ENCODE measurements around the gene TEN1. TPM values are rescaled to one million over a fixed set of nuclear protein-coding genes. Genes with fewer than 3 reads are reported as not detected.

The TEN1 gene
- total RNA-seq, 1 experiment from 2014 or later = 58.3 TPM

GRCh38 chr17:76007850-76008165 lies 28.8 kb downstream of the TEN1 start:
- POLR2A ChIA-PET (ENCODE audit: unreplicated experiment) = no interaction called here
- no TSS peak for BruUV-seq (replicated peaks)
- ATAC-seq = no peak

GRCh38 chr17:76008208-76008607 lies 29.2 kb downstream of the TEN1 start:
- no peaks in the 10 kb centered on the region for H3K4me1 ChIP-seq (ENCODE audit: insufficient read depth, low read length)
- DNase-seq (peak; percentile 0), ATAC-seq (no peak)
- intact Hi-C loops (cut with micrococcal nuclease) = no loop called here
- no peak overlapping the region for H3K4me2 ChIP-seq (ENCODE audit: low read length)
- TF ChIP-seq CTCF (conservative IDR thresholded peaks at IDR 0.05; ENCODE audit: low read depth, low read length) (no peak), EZH2phosphoT487 (IDR thresholded peaks at IDR 0.05; ENCODE audit: borderline replicate concordance, low read length) (no peak), EZH2 (IDR thresholded peaks at IDR 0.05; ENCODE audit: low read length, unreplicated experiment) (no peak)
- ChIA-PET CTCF (no interaction called here), POLR2A (ENCODE audit: unreplicated experiment) (no interaction called here)
- H3K9me2 ChIP-seq (replicated peaks; ENCODE audit: low read length) = no peaks in the 10 kb centered on the region
- H3K79me2 ChIP-seq (ENCODE audit: low read length) = no peaks in the 10 kb centered on the region
- H3K27me3 ChIP-seq (ENCODE audit: low read length) = no peaks in the 10 kb centered on the region
- no peaks in the 10 kb centered on the region for H3F3A ChIP-seq (ENCODE audit: low read length, unreplicated experiment)
- no peak overlapping the region for H3K4me3 ChIP-seq (ENCODE audit: low read length)
- no peak overlapping the region for H3K27ac ChIP-seq (ENCODE audit: low read length)
- no peak overlapping the region for H3K9ac ChIP-seq (ENCODE audit: low read length)
- H2AFZ ChIP-seq (ENCODE audit: low read length) = no peak overlapping the region
- H3K9me3 ChIP-seq (ENCODE audit: low read length) = no peaks in the 10 kb centered on the region
- H4K20me1 ChIP-seq (ENCODE audit: low read length) = no peaks in the 10 kb centered on the region
- BruUV-seq (replicated peaks) = no TSS peak
- peaks cover 24% of the 10 kb centered on the region; the same call in 1 of the 2 replicates for H3K36me3 ChIP-seq (ENCODE audit: low read depth, low read length)

More at GRCh38 chr17:76007850-76008165, 28.8 kb downstream of the TEN1 start:
- no peak overlapping the region for H3K27ac ChIP-seq (ENCODE audit: low read length)
- no peak overlapping the region for H2AFZ ChIP-seq (ENCODE audit: low read length)
- H3K9me3 ChIP-seq (ENCODE audit: low read length) = no peaks in the 10 kb centered on the region
- no peaks in the 10 kb centered on the region for H4K20me1 ChIP-seq (ENCODE audit: low read length)
- intact Hi-C loops (cut with micrococcal nuclease) = no loop called here
- no peaks in the 10 kb centered on the region for H3K79me2 ChIP-seq (ENCODE audit: low read length)
- TF ChIP-seq CTCF (conservative IDR thresholded peaks at IDR 0.05; ENCODE audit: low read depth, low read length) (no peak), EZH2 (IDR thresholded peaks at IDR 0.05; ENCODE audit: low read length, unreplicated experiment) (no peak), EZH2phosphoT487 (IDR thresholded peaks at IDR 0.05; ENCODE audit: borderline replicate concordance, low read length) (no peak)
- no peaks in the 10 kb centered on the region for H3K4me1 ChIP-seq (ENCODE audit: insufficient read depth, low read length)
- no peak overlapping the region for H3K4me2 ChIP-seq (ENCODE audit: low read length)
- H3K4me3 ChIP-seq (ENCODE audit: low read length) = no peak overlapping the region
- H3K27me3 ChIP-seq (ENCODE audit: low read length) = no peaks in the 10 kb centered on the region
- no peaks in the 10 kb centered on the region for H3F3A ChIP-seq (ENCODE audit: low read length, unreplicated experiment)
- DNase-seq = peak; percentile 0
- no peaks in the 10 kb centered on the region for H3K9me2 ChIP-seq (replicated peaks; ENCODE audit: low read length)
- CTCF ChIA-PET = no interaction called here
- no peak overlapping the region for H3K9ac ChIP-seq (ENCODE audit: low read length)
- H3K36me3 ChIP-seq (ENCODE audit: low read depth, low read length) = peaks cover 24% of the 10 kb centered on the region; the same call in 1 of the 2 replicates

- no peaks in the 10 kb centered on the region for H3K4me1 ChIP-seq (ENCODE audit: insufficient read depth, low read length)
- ATAC-seq (no peak), DNase-seq (peak; percentile 0)
- H3K4me2 ChIP-seq (ENCODE audit: low read length) = no peak overlapping the region
- H3K27ac ChIP-seq (ENCODE audit: low read length) = no peak overlapping the region
- intact Hi-C loops (cut with micrococcal nuclease) = no loop called here
- TF ChIP-seq EZH2 (IDR thresholded peaks at IDR 0.05; ENCODE audit: low read length, unreplicated experiment) (no peak), EZH2phosphoT487 (IDR thresholded peaks at IDR 0.05; ENCODE audit: borderline replicate concordance, low read length) (no peak), CTCF (conservative IDR thresholded peaks at IDR 0.05; ENCODE audit: low read depth, low read length) (no peak)
- no TSS peak for BruUV-seq (replicated peaks)
- H3K27me3 ChIP-seq (ENCODE audit: low read length) = no peaks in the 10 kb centered on the region
- H3K4me3 ChIP-seq (ENCODE audit: low read length) = no peak overlapping the region
- ChIA-PET POLR2A (ENCODE audit: unreplicated experiment) (no interaction called here), CTCF (no interaction called here)
- H3K36me3 ChIP-seq (ENCODE audit: low read depth, low read length) = peaks cover 24% of the 10 kb centered on the region; the same call in 1 of the 2 replicates
- no peak overlapping the region for H3K9ac ChIP-seq (ENCODE audit: low read length)
- no peaks in the 10 kb centered on the region for H3K9me3 ChIP-seq (ENCODE audit: low read length)
- H4K20me1 ChIP-seq (ENCODE audit: low read length) = no peaks in the 10 kb centered on the region
- H3K79me2 ChIP-seq (ENCODE audit: low read length) = no peaks in the 10 kb centered on the region
- H3F3A ChIP-seq (ENCODE audit: low read length, unreplicated experiment) = no peaks in the 10 kb centered on the region
- no peaks in the 10 kb centered on the region for H3K9me2 ChIP-seq (replicated peaks; ENCODE audit: low read length)
- H2AFZ ChIP-seq (ENCODE audit: low read length) = no peak overlapping the region
These were observed 29.8 kb downstream of the TEN1 start for GRCh38 chr17:76008630-76009425.
